Measurements from ENCODE around the gene TRNP1. TPM values are rescaled to one million over a fixed set of nuclear protein-coding genes. Genes with fewer than 3 reads are reported as not detected.

The TRNP1 gene
- total and polyA plus RNA-seq, 12 donors, result 1.4 to 27.8 (median 6.5) TPM

GRCh38 chr1:27011058-27011764 is 17.7 kb downstream of the TRNP1 start:
- Histone ChIP-seq H3K27me3 (no peaks in the 10 kb centered on the region), H3K27ac (peak overlapping the region in 1 of 5 donors; percentile 42), H3K4me1 (replicated peaks in 1 of 2) (peaks cover 3 to 6% of the 10 kb centered on the region in 2 donors), H3K9me3 (replicated peaks in 1 of 3) (no peaks in the 10 kb centered on the region), H3K36me3 (replicated peaks in 1 of 2) (no peaks in the 10 kb centered on the region), H3K4me3 (no peak overlapping the region)
- DNase-seq, result peak in 6 of 7 donors; percentile 70 to 84 (median 80)
- no peak for TF ChIP-seq POLR2A (IDR thresholded peaks at IDR 0.05)
- no peak for TF ChIP-seq CTCF (IDR thresholded peaks at IDR 0.05)
- intact Hi-C loops (cut with DNase I), result no loop called here
- WGBS, 4 donors, result 37 to 58% (median 41%) methylated on average over 6 to 15 of the region's 15 CpGs

GRCh38 chr1:27011976-27012563 is 18.6 kb downstream of the TRNP1 start:
- H3K27ac ChIP-seq, result peak overlapping the region in 1 of 5 donors; percentile 51
- H3K4me1 ChIP-seq (replicated peaks in 1 of 2), result peaks cover 3 to 6% of the 10 kb centered on the region in 2 donors
- H3K27me3 ChIP-seq, result no peaks in the 10 kb centered on the region
- TF ChIP-seq CTCF (IDR thresholded peaks at IDR 0.05), result no peak
- TF ChIP-seq POLR2A (IDR thresholded peaks at IDR 0.05), result no peak
- H3K9me3 ChIP-seq (replicated peaks in 1 of 3), result no peaks in the 10 kb centered on the region
- intact Hi-C loops (cut with DNase I), result no loop called here
- WGBS, 4 donors, result 18 to 33% (median 25%) methylated on average over 10 to 24 of the region's 24 CpGs
- no peaks in the 10 kb centered on the region for H3K36me3 ChIP-seq (replicated peaks in 1 of 2)
- H3K4me3 ChIP-seq, result peak overlapping the region in 1 of 4 donors; percentile 48
- no peak for DNase-seq

- intact Hi-C loops (cut with DNase I), result no loop called here
- 36 to 100% (median 50%) methylated on average over 1 to 3 of the region's 3 CpGs for WGBS, 4 donors
- no peak for TF ChIP-seq CTCF (IDR thresholded peaks at IDR 0.05)
- no peak for TF ChIP-seq POLR2A (IDR thresholded peaks at IDR 0.05)
These were observed 21.8 kb downstream of the TRNP1 start for GRCh38 chr1:27015260-27015659.

GRCh38 chr1:27016376-27016775 is 22.9 kb downstream of the TRNP1 start:
- TF ChIP-seq POLR2A (IDR thresholded peaks at IDR 0.05) (no peak), CTCF (IDR thresholded peaks at IDR 0.05) (no peak)
- Histone ChIP-seq H3K9me3 (replicated peaks in 1 of 3) (no peaks in the 10 kb centered on the region), H3K36me3 (replicated peaks in 1 of 2) (no peaks in the 10 kb centered on the region), H3K27me3 (no peaks in the 10 kb centered on the region), H3K27ac (no peak overlapping the region), H3K4me3 (no peak overlapping the region), H3K4me1 (replicated peaks in 1 of 2) (peaks cover 0 to 6% of the 10 kb centered on the region in 2 donors)
- no peak for DNase-seq
- intact Hi-C loops (cut with DNase I), result no loop called here
- 91 to 100% (median 100%) methylated on average over 1 of the region's 1 CpG for WGBS, 4 donors

More at GRCh38 chr1:27015260-27015659, 21.8 kb downstream of the TRNP1 start:
- Histone ChIP-seq H3K4me1 (replicated peaks in 1 of 2) (peaks cover 3 to 6% of the 10 kb centered on the region in 2 donors), H3K36me3 (replicated peaks in 1 of 2) (no peaks in the 10 kb centered on the region), H3K27me3 (no peaks in the 10 kb centered on the region), H3K27ac (no peak overlapping the region), H3K9me3 (replicated peaks in 1 of 3) (no peaks in the 10 kb centered on the region), H3K4me3 (no peak overlapping the region)
- DNase-seq, result no peak
